Muscle of back (tissue), 13 donors: ENCODE results near the gene PARD6G. TPM values are rescaled to one million over a fixed set of nuclear protein-coding genes. Genes with fewer than 3 reads are reported as not detected.

Source experiments
- DNase-seq, 3 donors: peaks; one replicate each; pipeline versions ENCODE4 v3.0.0 to v3.0.0-alpha.2; 2013
- long read RNA-seq, 9 donors: transcript quantifications; one replicate each; lab custom pipeline, GENCODE V29; 2026
- polyA plus RNA-seq, 10 donors: library from polyadenylated mRNA; unstranded; fragments of 120-200 nt; gene quantifications; one replicate each; pipeline ENCODE4 v1.2.1, GENCODE V29; 2013; ENCODE audit not compliant: insufficient read length in 10 of 10

Gene PARD6G
- 10 to 100 TPM in 2 of 10 donors, 1 to 10 TPM in 8; 4.4 to 12.7 (median 5.4) TPM for polyA plus RNA-seq
- long read RNA-seq, donor 1, partial matches to known transcripts = 0 of 4 reads
- long read RNA-seq, donor 1, other reads (novel, unspliced or antisense) = 0 of 4 reads
- long read RNA-seq, donor 2, partial matches to known transcripts = 0 of 2 reads
- long read RNA-seq, donor 2, other reads (novel, unspliced or antisense) = 0 of 2 reads
- long read RNA-seq, donor 3 = 0 reads
- long read RNA-seq, donor 4 = 0 reads
- long read RNA-seq, donor 5, partial matches to known transcripts = 0 of 1 reads
- long read RNA-seq, donor 5, other reads (novel, unspliced or antisense) = 0 of 1 reads
- long read RNA-seq, donor 6 = 0 reads
- long read RNA-seq, donor 7, partial matches to known transcripts = 0 of 1 reads
- long read RNA-seq, donor 7, other reads (novel, unspliced or antisense) = 0 of 1 reads
- long read RNA-seq, donor 8, partial matches to known transcripts = 0 of 2 reads
- long read RNA-seq, donor 8, other reads (novel, unspliced or antisense) = 0 of 2 reads
- long read RNA-seq, donor 9 = 0 reads

GRCh38 chr18:80247393-80247841, at the start of gene PARD6G:
PARD6G (minus strand) TSS chr18:80247514; CDS start chr18:80247348, 166 bp downstream.
- peak; percentile 67 to 81 (median 73) for DNase-seq

- peak in 1 of 3 donors; percentile 75 for DNase-seq
These were observed 15.1 kb upstream of the PARD6G start for GRCh38 chr18:80262241-80263033.

- DNase-seq = no peak
These were observed 12.3 kb upstream of the PARD6G start for GRCh38 chr18:80259610-80260009.

- DNase-seq = no peak
These were observed 11.3 kb upstream of the PARD6G start for GRCh38 chr18:80258640-80259039.

DNA sequence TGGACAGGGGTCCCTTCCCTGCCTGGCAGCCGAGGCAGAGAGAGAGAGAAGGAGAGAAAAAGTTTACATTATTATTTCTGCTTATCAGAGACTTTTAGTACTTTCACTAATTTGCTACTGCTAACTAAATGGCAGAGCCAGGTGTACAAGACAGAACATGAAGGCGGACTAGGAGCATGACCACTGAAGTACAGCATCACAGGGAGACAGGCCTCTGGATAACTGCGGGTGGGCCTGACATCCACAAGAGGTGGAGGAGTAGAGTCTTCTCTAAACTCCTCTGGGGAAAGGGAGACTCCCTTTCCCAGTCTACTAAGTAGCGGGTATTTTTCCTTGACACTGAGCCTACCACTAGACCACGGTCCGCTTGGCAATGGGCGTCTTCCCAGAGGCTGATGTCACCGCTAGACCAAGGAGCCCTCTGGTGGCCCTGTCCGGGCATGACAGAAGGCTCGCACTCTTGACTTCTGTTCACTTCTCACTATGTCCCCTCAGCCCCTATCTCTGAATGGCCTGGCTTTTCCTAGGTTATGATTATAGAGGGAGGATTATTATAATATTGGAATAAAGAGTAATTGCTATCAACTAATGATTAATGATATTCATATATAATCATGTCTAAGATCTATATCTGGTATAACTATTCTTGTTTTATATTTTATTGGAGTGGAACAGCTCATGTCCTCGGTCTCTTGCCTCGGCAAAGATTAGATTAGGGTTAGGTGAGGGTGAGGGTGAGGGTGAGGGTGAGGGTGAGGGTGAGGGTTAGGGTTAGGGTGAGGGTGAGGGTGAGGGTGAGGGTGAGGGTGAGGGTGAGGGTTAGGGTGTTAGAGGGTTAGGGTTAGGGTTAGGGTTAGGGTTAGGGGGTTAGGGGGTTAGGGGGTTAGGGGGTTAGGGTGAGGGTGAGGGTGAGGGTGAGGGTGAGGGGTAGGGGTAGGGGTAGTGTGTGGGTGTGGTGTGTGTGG, 10.5 kb upstream of the PARD6G start:
- DNase-seq = peak in 2 of 3 donors; percentile 40 to 56

DNA sequence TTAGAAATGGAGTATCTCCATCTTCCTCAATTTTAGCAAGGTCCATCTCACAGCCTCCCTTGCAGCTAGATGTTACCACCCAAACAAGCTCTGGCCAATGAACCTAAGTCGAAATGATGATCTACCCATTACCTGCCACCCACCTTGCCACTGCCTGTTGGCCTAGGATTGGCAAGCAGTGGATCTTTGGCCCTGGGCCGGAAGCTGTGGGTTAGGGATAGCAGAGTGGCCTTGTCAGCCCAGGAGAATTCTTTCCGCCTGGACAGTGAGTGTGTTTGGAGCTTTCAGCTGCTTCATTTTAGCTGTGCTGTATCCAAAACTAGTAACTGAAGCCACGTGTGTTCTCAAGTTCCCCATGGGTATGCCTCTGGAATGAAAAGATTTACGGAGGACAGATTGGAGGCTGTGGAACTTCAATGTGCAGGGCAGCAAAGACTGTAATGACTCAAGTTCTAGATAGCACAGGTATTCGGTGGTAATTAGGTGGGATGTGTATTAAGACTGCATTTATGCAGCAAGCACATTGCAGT, 7.7 kb upstream of the PARD6G start:
- no peak for DNase-seq

GRCh38 chr18:80253871-80254492, 6.7 kb upstream of the PARD6G start:
- DNase-seq = no peak

DNA sequence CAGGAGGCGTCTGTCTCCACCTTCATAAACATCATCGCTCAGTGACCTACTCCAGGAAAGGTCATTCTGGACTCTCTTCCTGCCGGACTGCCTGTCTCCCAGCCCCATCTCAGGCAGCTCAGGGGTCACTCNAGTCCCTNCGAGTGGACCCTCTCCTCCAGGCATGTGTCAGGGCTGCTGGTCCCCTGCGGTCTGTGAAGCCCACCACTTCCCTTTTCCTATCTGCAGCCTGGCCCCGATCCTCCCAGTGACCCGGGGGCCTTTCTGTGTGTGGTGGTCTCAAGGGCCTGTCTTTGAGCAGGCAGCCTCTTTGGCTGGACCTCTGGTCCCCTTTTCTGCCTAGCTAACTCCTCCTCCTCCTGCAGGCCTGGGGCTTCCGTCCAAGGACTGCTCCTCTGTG, 5.9 kb upstream of the PARD6G start:
- DNase-seq = no peak

DNA sequence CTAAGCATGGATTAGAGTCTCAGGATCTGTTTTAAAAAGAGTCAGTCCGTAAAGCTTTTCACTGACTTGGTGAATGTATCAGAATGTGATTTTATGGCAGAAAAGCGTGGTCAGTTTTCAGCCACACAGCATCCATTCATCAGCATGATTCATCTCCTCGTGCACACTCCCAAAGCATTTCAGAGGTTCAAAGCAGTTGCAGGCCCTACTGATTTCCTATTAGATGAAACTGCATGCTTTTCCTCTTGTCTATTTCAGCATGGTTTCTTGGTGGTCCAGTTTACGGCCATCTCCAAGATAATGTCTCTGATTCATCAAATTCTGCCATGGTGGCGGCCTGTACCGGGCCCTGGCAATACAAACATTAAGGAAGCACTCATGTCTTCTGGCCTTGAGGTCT, 4.8 kb upstream of the PARD6G start:
- DNase-seq = no peak

- DNase-seq = no peak
These were observed 4.4 kb upstream of the PARD6G start for GRCh38 chr18:80251700-80252099.

DNA sequence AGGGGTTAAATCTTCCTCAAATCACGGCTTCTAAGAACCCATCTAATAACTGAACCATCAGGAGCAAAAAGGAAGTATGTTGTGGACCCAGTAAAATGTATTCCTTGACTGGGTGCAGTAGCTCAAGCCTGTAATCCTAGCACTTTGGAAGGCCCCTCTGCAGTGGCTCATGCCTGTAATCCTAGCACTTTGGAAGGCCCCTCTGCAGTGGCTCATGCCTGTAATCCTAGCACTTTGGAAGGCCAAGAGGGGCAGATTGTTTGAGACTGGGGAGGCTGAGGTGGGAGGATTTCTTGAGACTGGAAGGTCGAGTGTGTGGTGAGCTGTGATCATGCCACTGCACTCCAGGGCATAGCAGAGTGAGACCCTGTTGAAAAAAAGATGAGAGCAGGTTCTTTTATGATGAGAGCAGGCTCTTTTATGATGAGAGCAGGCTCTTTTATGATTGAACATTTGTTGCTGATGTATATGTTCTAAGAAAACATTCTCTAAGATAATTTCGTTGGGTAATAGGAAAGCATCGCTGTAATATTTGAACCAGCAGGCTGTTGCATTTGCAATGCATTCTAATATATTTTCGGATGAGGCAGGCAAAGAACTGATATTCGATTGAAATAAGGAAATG, 3.5 kb upstream of the PARD6G start:
- no peak for DNase-seq

DNA sequence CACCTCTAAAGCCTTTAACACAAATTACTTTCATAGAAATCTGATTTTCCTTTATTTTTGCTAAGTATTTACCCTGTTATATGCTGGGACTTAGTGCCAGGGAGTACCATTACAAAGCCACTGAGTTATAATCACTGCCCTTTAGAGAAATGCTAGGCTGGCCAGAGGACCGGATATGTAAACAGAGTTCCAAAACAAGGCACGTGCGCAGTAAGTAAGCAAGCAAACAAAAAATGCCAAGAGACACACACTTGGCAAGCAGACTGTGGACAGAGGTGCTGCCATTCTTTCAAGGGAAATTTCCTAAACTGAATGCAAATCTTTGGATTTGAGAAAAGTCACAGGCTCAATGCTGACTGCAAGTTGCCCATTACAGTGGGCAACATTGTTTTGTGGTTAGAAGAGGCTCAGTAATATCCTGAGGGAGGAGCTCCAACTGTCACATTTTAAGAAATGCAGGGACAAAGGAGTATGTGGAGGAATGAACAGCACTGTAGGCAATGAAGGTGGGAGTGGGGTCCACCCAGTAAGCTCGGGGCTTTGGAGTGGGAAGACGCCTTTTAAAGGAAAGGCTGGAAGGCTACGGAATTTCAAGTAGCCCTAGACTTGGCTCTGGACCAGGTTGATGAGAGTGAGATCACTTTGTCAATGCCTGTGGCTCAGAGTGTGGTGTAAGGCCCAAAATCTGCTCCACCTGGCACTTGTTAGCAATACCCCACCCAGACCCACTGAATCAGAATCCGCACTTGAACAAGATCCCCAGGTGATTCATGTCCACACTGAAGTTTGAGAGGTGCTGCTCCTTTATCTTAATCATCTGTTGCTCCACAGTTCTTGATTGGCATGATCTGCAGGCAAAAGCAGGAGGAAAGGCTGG, 2.1 kb upstream of the PARD6G start:
- DNase-seq = no peak

GRCh38 chr18:80246445-80247392, 595 bp downstream of the PARD6G start:
- peak in 2 of 3 donors; percentile 26 to 67 for DNase-seq

DNA sequence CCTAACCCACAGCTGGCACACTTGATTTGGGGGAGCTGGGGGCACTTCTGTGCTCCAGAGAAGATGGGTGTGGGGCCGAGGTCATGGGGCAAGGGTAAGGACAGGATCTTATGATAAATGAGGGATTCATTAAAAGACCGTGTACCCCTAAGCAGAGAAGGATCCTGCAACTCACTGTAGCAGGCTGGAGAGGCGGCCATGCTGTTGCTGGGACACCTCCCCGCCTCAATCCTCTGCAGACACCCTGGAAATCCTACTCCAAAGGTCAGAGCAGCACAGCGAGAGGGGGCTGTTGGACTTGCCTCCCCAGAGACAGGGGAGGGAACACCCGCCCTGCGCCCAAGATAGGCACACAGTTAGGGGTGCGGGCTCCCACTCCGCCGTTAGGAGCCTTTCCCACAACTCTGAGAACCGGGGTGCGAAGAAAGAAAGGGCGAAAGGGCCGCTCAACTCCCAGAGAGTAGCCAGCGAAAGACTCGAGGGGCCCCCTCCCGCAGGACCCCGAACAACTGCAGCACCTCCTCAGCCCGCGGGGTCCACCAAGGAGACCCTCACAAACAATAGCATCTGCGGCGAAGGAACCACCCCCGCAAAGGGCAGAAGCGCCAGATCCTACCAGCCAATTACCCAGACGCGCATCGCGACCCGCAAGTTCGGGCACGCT, 1.4 kb downstream of the PARD6G start:
- peak in 1 of 3 donors; percentile 33 for DNase-seq

DNA sequence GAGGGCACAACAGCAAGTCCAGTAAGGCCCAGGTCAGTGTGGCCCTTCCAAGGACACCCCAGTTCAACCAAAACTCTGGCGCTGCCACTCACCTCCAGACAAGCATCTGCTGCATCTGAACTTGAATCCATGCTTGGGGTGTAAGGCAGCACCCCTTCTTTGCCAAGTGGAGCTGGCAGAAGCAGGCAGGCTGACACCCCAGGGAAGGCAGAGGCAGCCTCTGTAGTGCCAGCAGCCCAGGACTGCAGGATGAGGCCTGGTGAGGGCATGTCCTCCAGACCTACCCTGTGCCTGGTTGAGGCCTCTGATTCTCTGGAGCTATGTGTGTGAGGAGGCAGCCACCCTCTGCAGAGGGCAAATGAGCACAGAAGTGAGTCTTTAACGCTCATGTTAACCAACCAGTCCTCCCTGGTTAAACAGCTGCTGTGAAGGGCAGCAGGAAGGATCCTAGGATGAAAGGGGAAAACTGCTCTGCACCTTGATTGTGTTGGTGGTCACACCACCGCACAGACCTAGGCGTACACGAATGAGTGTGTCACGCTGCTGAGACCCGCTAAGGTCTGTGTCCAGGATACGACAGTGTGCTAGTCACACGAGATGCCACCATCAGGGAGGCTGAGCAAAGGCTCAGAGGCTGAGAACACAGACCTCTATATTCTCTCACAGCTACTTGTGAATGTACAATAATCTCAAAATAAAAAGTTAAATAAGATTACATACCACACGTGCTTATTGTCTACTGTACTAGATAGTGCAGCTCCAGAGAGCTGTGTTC, 2.2 kb downstream of the PARD6G start:
- no peak for DNase-seq

DNA sequence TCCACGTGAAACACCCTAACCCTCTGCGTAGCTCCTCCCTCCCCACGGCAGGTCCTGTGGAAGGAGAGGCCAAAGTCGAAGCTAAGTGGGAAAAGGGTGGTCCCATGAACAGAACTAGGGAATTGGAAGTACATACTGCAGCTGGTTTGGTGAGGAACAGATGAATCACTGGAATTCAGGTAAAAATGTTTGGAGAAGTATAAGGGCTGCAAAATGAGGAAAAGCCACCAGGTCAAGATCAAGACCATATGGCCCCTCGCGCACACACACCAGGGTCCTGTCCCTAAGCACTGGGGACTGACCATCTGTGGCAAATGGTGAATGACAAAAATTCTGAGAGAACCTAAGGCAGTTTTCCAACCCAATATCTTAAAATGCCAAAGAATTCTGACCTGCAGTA, 3.1 kb downstream of the PARD6G start:
- no peak for DNase-seq
